Left lung (tissue), 10 donors: ENCODE results near the gene RAC2. TPM values are rescaled to one million over a fixed set of nuclear protein-coding genes. Genes with fewer than 3 reads are reported as not detected.

Experiments
- ATAC-seq: fragments of 200-7000 bp; cut with Tn5 transposase; one replicate; pipeline ENCODE4 v1.9.1; 2020; ENCODE audit warnings: moderate library complexity
- DNase-seq, 4 donors: peaks; one replicate each; pipeline ENCODE4 v3.0.0-alpha.2; 2013 to 2020
- H3K27ac ChIP-seq, 2 donors: fragments of 200-600 bp; sonication (generic) in 1 of 2; one replicate each; pipeline versions ENCODE4 v1.5.0 to v1.8.0; 2020 to 2021
- H3K27me3 ChIP-seq, 2 donors: fragments of 200-600 bp; sonication (generic) in 1 of 2; one replicate each; pipeline versions ENCODE4 v1.5.0 to v1.8.0; 2020 to 2021
- H3K36me3 ChIP-seq, 2 donors: fragments of 200-600 bp; sonication (generic) in 1 of 2; one replicate each; pipeline versions ENCODE4 v1.5.0 to v1.8.0; 2020 to 2021
- H3K4me1 ChIP-seq, 2 donors: fragments of 200-600 bp; one replicate each; pipeline ENCODE4 v1.8.0; 2021
- H3K4me3 ChIP-seq, 2 donors: fragments of 200-600 bp; sonication (generic) in 1 of 2; one replicate each; pipeline versions ENCODE4 v1.5.0 to v1.8.0; 2020 to 2021; ENCODE audit warnings: mild to moderate bottlenecking in 1 of 2
- H3K9me3 ChIP-seq, 2 donors: fragments of 200-600 bp; sonication (generic) in 1 of 2; one replicate each; pipeline versions ENCODE4 v1.5.0 to v1.8.0; 2020 to 2021
- intact Hi-C, 2 donors: fragments of 100-400 bp; cut with DNase I; formaldehyde crosslinking; loops; one replicate each; pipeline versions ENCODE4 v1.11.2 to v1.14.2; 2022
- polyA plus RNA-seq, 6 donors: library from polyadenylated mRNA; unstranded; fragments of 120-200 nt; gene quantifications; one replicate each; pipeline ENCODE4 v1.2.1, GENCODE V29; 2013; ENCODE audit not compliant: insufficient read length in 6 of 6
- total RNA-seq, 2 donors: library from RNA; stranded (reverse); fragmentation: NEBNext Ultra II Directional; extraction: Animal tissue kit (Norgen Biotek cat#: 25700); gene quantifications; one replicate each; pipeline ENCODE4 v1.2.1, GENCODE V29; 2021
- TF ChIP-seq, protein P1 (sequence below), 2 donors: fragments of 200-600 bp; sonication (generic) in 1 of 2; IDR thresholded peaks; one replicate each; pipeline versions ENCODE4 v1.5.0 to v1.8.0; 2021; ENCODE audit warnings: antibody characterized with exemption in 2 of 2
- donor health status: DM: no; HTN: yes; CAD: no.
- donor health status: DM: no; HTN: no; CAD: no.

RAC2 gene
- total and polyA plus RNA-seq, 8 donors: 6.7 to 77.2 (median 10.1) TPM

DNA sequence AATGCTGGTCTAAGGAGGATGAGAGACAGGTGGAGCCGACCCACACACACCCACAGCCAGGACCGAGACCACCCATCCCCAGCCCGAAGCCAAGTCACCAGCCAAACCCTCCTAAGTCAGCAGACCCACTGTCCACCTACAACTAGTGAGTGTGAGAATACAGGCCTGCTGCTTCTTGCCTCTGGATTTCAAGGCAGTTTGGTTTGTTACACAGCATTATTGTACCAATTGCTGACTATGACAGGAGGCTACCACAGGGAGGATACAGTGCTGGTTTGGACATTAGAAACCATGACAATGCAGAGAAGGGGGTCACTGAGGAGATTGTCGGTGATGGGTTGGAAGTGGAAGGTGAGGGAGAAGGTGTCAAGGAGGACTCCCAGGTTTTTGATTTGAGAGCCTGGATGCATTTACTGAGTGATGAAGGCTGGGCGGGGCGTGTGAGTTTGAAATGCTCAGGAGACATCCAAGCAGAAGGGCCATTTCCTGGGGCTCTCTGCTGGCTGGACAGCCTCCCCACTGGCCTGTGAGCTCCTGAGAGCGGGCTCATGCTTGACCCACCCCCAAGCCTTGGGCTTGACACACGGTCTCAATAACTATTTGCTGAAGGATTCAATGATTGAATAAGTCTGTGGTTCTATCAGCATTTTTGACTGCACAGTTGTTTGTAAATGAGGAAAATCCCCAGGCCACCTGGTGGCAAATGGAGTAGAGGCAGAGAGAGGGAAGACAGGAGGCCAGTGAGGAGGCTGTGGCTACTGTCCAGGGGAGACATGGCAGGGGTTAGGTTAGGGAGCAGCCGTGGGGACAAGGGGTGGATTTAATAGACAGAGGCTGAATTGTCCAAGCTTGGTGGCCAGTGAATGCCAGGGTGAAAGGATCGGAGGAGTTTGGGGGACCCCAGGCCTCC is 22.4 kb downstream of the RAC2 start:
- ATAC-seq (no peak), DNase-seq (peak in 1 of 4 donors; percentile 35)
- Histone ChIP-seq H3K4me1 (peaks cover 0 to 59% of the 10 kb centered on the region in 2 donors), H3K9me3 (no peaks in the 10 kb centered on the region), H3K36me3 (peaks cover 0 to 23% of the 10 kb centered on the region in 2 donors), H3K4me3 (no peak overlapping the region), H3K27ac (peak overlapping the region in 1 of 2 donors; percentile 91), H3K27me3 (peaks cover 0 to 14% of the 10 kb centered on the region in 2 donors)
- intact Hi-C loops: no loop called here
- TF ChIP-seq, protein P1, sequence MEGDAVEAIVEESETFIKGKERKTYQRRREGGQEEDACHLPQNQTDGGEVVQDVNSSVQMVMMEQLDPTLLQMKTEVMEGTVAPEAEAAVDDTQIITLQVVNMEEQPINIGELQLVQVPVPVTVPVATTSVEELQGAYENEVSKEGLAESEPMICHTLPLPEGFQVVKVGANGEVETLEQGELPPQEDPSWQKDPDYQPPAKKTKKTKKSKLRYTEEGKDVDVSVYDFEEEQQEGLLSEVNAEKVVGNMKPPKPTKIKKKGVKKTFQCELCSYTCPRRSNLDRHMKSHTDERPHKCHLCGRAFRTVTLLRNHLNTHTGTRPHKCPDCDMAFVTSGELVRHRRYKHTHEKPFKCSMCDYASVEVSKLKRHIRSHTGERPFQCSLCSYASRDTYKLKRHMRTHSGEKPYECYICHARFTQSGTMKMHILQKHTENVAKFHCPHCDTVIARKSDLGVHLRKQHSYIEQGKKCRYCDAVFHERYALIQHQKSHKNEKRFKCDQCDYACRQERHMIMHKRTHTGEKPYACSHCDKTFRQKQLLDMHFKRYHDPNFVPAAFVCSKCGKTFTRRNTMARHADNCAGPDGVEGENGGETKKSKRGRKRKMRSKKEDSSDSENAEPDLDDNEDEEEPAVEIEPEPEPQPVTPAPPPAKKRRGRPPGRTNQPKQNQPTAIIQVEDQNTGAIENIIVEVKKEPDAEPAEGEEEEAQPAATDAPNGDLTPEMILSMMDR (IDR thresholded peaks at IDR 0.05): no peak

DNA sequence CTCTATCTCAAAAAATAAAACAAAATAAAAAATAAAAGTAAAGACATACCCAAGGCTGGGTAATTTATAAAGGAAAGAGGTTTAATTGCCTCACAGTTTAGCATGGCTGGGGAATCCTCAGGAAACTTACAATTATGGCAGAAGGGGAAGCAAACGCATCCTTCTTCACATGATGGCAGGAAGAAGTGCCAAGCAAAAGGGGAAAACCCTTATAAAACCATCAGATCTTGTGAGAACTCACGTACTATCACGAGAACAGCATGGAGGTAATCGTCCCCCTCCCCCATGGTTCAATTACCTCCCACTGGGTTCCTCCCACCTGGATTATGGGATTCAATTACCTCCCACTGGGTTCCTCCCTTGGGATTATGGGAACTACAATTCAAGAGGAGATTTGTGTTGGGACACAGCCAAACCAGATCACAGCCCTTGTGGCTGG is 23.5 kb downstream of the RAC2 start:
- H3K36me3 ChIP-seq: peaks cover 0 to 12% of the 10 kb centered on the region in 2 donors
- TF ChIP-seq, protein P1 (IDR thresholded peaks at IDR 0.05): no peak
- H3K27me3 ChIP-seq: peaks cover 0 to 14% of the 10 kb centered on the region in 2 donors
- H3K27ac ChIP-seq: peak overlapping the region in 1 of 2 donors; percentile 91
- no peak overlapping the region for H3K4me3 ChIP-seq
- DNase-seq (no peak), ATAC-seq (no peak)
- peaks cover 0 to 56% of the 10 kb centered on the region in 2 donors for H3K4me1 ChIP-seq
- no peaks in the 10 kb centered on the region for H3K9me3 ChIP-seq
- intact Hi-C loops: no loop called here

DNA sequence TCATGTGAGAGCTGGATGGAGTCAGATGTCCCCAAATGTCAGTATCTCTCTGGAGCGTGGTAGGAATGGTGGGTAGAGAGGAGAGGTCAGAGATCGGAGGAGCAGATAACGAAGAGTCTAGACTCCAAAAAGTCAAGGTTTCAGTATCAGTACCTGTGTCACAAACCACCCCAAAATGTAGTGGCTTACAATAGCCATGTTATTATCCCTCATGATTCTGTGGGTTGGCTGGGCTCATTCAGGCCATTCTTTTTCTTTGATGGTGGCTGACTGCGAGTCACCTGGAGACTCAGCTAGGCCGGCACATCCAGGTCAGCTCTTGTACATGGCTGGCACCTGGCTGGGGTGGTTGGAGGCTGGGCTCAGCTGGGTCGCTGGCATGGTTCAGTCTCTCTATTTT is 24.5 kb downstream of the RAC2 start:
- DNase-seq (peak in 1 of 4 donors; percentile 45), ATAC-seq (no peak)
- intact Hi-C loops: no loop called here
- Histone ChIP-seq H3K9me3 (no peaks in the 10 kb centered on the region), H3K27ac (no peak overlapping the region), H3K4me1 (peaks cover 0 to 47% of the 10 kb centered on the region in 2 donors), H3K27me3 (peaks cover 0 to 14% of the 10 kb centered on the region in 2 donors), H3K4me3 (no peak overlapping the region), H3K36me3 (peaks cover 0 to 2% of the 10 kb centered on the region in 2 donors)
- TF ChIP-seq, protein P1 (IDR thresholded peaks at IDR 0.05): no peak

DNA sequence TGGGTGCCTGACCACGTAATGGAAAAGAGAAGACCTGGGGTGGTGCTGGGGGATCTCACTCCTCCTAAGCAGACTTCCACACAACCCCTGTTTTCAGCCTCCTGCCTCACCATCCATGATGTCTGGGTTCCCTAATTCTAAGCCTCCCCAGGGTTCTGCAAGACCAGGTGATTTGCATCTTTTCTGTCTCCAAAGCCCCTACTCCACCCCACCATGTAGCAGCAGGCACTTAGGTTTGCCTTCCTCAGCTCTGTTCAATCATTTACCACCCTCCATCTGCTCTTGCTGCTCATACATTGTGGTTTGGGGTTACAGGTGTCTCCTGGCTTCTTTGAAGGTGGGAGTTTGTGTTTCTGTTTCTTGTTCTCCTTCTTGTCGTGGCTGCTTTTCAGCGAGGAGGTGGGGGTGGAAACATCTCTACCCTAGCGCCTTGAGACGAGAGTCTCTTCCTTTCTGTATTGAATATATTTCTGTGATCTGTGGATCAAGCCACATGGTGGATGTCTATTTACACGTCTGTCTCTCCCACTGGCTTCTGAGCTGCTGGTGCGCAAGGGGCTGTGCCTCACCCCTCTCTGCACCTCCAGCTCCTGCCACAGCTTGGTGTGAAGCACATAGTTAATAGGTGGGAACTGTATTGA is 25.2 kb downstream of the RAC2 start:
- H3K36me3 ChIP-seq: no peaks in the 10 kb centered on the region
- H3K4me3 ChIP-seq: no peak overlapping the region
- H3K9me3 ChIP-seq: no peaks in the 10 kb centered on the region
- TF ChIP-seq, protein P1 (IDR thresholded peaks at IDR 0.05): no peak
- peak; percentile 23 for ATAC-seq
- H3K27ac ChIP-seq: no peak overlapping the region
- intact Hi-C loops: no loop called here
- H3K4me1 ChIP-seq: peaks cover 0 to 41% of the 10 kb centered on the region in 2 donors
- H3K27me3 ChIP-seq: peaks cover 0 to 14% of the 10 kb centered on the region in 2 donors
- DNase-seq: peak in 1 of 4 donors; percentile 21

DNA sequence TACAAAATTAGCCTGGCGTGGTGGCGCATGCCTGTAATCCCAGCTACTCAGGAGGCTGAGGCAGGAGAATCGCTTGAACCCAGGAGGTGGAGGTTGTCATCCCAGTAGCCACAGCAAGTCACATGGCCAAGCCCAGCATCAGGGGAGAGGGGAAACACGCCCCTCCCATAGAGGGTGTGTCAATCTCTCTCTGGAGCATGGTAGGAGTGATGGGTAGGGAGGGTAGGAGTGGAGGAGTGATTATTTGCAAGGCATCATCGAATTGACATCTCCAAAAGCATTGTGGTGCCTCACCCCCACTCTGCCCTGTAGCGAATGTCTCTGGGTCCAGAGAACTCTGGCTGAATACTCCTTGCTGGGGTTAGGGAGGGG is 25.7 kb downstream of the RAC2 start:
- DNase-seq (peak in 1 of 4 donors; percentile 12), ATAC-seq (no peak)
- Histone ChIP-seq H3K4me3 (no peak overlapping the region), H3K27me3 (peaks cover 0 to 14% of the 10 kb centered on the region in 2 donors), H3K27ac (no peak overlapping the region), H3K9me3 (no peaks in the 10 kb centered on the region), H3K36me3 (no peaks in the 10 kb centered on the region), H3K4me1 (peaks cover 0 to 37% of the 10 kb centered on the region in 2 donors)
- TF ChIP-seq, protein P1 (IDR thresholded peaks at IDR 0.05): no peak
- intact Hi-C loops: no loop called here
